H7 (cell line): ENCODE results near the gene GSTA2. TPM values are rescaled to one million over a fixed set of nuclear protein-coding genes. Genes with fewer than 3 reads are reported as not detected.
"Not testable (repeated sequence)": the region's sequence is repeated elsewhere in the genome, so short reads cannot be mapped to it uniquely, and the experiment has no call there.

Experiments
- DNase-seq: peaks from one replicate; pipeline ENCODE4 v3.0.0; 2012
- H3K27me3 ChIP-seq: 2 replicates; pipeline ENCODE4 v1.6.0; 2011; ENCODE audit warnings: mild to moderate bottlenecking, low read length; ENCODE audit not compliant: control insufficient read depth, insufficient read depth
- H3K36me3 ChIP-seq: replicated peaks from 2 replicates; pipeline ENCODE4 v1.5.1; 2011; ENCODE audit warnings: low read length; ENCODE audit not compliant: control insufficient read depth, insufficient read depth
- H3K4me3 ChIP-seq: 2 replicates; pipeline ENCODE4 v1.5.1; 2011; ENCODE audit warnings: low read depth, mild to moderate bottlenecking, control low read depth, low read length, moderate library complexity; ENCODE audit not compliant: insufficient read depth
- total RNA-seq: library from RNA; depleted of rRNA; stranded (reverse); fragments of >200 nt; shearing (Covaris generic); gene quantifications from 2 replicates; pipeline ENCODE4 v1.2.3, GENCODE V29; 2014; rRNA removed

Gene GSTA2
- not detected in 2 replicates for total RNA-seq

DNA sequence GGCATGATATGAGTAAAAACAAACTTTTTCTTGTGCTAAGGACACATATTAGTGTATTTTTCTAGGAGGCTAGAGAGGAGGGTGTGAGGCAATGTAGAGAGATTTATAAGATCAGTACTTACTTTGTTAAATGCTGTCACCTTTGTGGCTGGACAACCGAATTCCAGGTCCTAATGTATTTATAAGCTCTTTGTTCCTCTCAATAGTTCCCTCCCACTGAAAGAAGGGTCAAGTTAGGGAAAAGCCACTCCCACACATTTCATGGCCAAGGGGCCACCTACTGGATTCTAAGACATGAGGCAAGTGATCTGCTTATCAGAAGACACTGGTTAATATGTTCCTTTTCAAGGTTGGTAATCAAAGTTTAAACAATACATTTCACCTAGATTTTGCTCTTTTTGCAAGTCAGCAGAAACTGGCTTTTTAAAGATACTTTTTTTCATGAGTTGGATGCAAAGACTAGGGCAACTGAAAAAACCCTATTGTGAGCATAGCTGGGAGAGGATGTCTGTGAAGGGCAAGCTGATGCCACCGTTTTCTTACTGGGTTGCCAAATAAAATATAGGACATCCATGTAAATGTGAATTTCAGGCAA, at the start of gene GSTA2:
Gene GSTA2 (minus strand): TSS at position 154 of the 595 bp plus-strand sequence. CDS start 5,528 bp downstream, outside the sequence.
- DNase-seq: peak; percentile 33
- not testable (repeated sequence) for H3K27me3 ChIP-seq, H3K36me3 ChIP-seq, H3K4me3 ChIP-seq

- H3K36me3 ChIP-seq, DNase-seq, H3K27me3 ChIP-seq, H3K4me3 ChIP-seq: not testable (repeated sequence)
These were observed 46.5 kb upstream of the GSTA2 start for GRCh38 chr6:52809777-52810176.

GRCh38 chr6:52808660-52809059, 45.4 kb upstream of the GSTA2 start:
- DNase-seq: no peak
- Histone ChIP-seq H3K4me3 (no peak overlapping the region), H3K27me3 (no peaks in the 10 kb centered on the region), H3K36me3 (no peaks in the 10 kb centered on the region)

DNA sequence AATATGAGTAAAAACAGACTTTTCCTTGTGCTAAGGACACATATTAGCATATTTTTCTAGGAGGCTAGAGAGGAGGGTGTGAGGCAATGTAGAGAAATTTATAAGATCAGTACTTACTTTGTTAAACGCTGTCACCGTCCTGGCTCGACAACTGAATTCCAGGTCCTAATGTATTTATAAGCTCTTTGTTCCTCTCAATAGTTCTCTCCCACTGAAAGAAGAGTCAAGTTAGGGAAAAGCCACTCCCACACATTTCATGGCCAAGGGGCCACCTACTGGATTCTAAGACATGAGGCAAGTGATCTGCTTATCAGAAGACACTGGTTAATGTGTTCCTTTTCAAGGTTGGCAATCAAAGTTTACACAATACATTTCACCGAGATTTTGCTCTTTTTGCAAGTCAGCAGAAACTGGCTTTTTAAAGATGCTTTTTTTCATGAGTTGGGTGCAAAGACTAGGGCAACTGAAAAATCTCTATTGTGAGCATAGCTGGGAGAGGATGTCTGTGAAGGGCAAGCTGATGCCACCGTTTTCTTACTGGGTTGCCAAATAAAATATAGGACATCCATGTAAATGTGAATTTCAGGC, 40.5 kb upstream of the GSTA2 start, which contains the start of gene GSTA1:
Gene GSTA1 (minus strand): TSS at position 149 of the 588 bp plus-strand sequence. CDS start 4,549 bp downstream, outside the sequence.
- not testable (repeated sequence) for H3K27me3 ChIP-seq, H3K4me3 ChIP-seq, DNase-seq, H3K36me3 ChIP-seq

- Histone ChIP-seq H3K36me3 (no peaks in the 10 kb centered on the region), H3K27me3 (no peaks in the 10 kb centered on the region), H3K4me3 (no peak overlapping the region)
- no peak for DNase-seq
These were observed 39.5 kb upstream of the GSTA2 start for GRCh38 chr6:52802806-52803205.

- H3K36me3 ChIP-seq: no peaks in the 10 kb centered on the region
- no peaks in the 10 kb centered on the region for H3K27me3 ChIP-seq
- no peak overlapping the region for H3K4me3 ChIP-seq
- no peak for DNase-seq
These were observed 38.0 kb upstream of the GSTA2 start for GRCh38 chr6:52801188-52801841.

GRCh38 chr6:52799272-52799671, 36.0 kb upstream of the GSTA2 start:
- not testable (repeated sequence) for H3K4me3 ChIP-seq, H3K27me3 ChIP-seq, DNase-seq, H3K36me3 ChIP-seq

- not testable (repeated sequence) for H3K27me3 ChIP-seq, DNase-seq, H3K36me3 ChIP-seq, H3K4me3 ChIP-seq
These were observed 31.1 kb upstream of the GSTA2 start for GRCh38 chr6:52794366-52794765.

DNA sequence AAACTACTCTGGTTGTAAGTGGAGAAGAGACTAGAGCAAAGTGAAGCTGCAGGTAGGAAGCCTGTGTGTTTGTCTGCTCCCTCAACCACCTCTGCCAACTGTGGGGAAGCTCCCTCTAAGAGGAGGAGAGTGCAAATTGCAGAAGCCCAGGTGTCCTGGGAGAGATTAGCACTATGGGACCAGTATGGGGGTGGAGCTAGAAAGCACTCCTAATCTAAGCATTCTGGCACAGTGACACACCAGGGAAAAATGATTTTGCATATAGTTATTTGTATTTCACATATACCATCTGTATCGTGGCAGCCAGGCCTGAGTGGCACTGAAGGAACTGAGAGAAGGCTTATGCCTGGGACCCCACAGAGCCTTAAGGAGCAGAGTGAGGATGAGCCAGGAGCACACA, 27.6 kb upstream of the GSTA2 start:
- Histone ChIP-seq H3K27me3 (no peaks in the 10 kb centered on the region), H3K36me3 (no peaks in the 10 kb centered on the region), H3K4me3 (no peak overlapping the region)
- DNase-seq: no peak

DNA sequence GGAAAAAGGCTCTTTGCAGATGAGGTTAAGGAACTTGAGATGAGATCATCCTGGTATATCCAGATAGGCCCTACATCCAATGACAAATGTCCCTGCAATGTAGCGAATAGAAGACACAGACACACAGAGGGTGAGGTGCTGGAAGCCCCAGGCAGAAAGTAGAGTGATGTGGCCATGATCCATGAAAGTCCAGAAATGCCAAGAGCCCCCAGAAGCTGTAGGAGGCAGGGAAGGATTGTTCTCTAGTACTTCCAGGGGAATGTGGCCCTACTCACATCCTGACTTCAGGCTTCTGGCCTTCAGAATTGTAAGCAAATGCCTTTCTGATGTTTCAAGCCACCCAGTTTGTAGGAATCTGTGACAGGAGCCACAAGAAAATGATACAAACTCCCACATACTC, 26.4 kb upstream of the GSTA2 start:
- not testable (repeated sequence) for H3K27me3 ChIP-seq, DNase-seq, H3K4me3 ChIP-seq, H3K36me3 ChIP-seq

- no peaks in the 10 kb centered on the region for H3K27me3 ChIP-seq
- no peak for DNase-seq
- no peak overlapping the region for H3K4me3 ChIP-seq
- no peaks in the 10 kb centered on the region for H3K36me3 ChIP-seq
These were observed 25.2 kb upstream of the GSTA2 start for GRCh38 chr6:52788478-52788877.

- no peak for DNase-seq
- Histone ChIP-seq H3K4me3 (no peak overlapping the region), H3K36me3 (no peaks in the 10 kb centered on the region), H3K27me3 (no peaks in the 10 kb centered on the region)
These were observed 24.6 kb upstream of the GSTA2 start for GRCh38 chr6:52787917-52788316.

DNA sequence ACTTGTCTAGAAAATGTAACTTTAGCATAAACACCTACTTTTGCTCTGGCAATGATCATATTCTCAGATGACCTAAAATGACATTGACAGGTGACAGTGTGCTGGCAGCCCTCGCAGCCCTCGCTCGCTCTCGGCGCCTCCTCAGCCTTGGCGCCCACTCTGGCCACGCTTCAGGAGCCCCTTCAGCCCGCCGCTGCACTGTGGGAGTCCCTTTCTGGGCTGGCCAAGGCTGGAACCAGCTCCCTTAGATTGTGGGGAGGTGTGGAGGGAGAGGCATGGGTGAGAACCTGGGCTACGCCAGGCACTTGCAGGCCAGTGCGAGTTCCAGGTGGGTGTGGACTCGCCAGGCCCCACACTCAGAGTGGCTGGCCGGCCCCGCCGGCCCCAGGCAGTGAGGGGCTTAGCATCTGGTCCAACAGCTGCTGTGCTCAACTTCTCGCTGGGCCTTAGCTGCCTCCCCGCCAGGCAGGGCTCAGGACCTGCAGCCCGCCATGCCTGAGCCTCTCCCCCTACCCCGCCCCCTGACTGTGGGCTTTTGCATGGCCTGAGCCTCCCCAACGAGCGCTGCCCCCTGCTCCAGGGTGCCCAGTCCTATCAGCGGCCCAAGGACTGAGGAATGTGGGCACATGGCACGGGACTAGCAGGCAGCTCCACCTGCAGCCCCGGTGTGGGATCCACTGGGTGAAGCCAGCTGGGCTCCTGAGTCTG, 23.1 kb upstream of the GSTA2 start:
- Histone ChIP-seq H3K36me3 (no peaks in the 10 kb centered on the region), H3K27me3 (no peaks in the 10 kb centered on the region), H3K4me3 (no peak overlapping the region)
- no peak for DNase-seq

GRCh38 chr6:52782696-52783274, 19.5 kb upstream of the GSTA2 start:
- not testable (repeated sequence) for DNase-seq, H3K36me3 ChIP-seq, H3K27me3 ChIP-seq, H3K4me3 ChIP-seq
